Calu3 (cell line): ENCODE data around the gene TSPAN5. TPM values are rescaled to one million over a fixed set of nuclear protein-coding genes. Genes with fewer than 3 reads are reported as not detected.

Experiments used
- BruUV-seq: library from RNA; stranded (reverse); fragments of 400-500 nt; replicated peaks from 2 replicates; lab custom pipeline; 2021; lab: Mats Ljungman, UMichigan
- CTCF ChIA-PET: fragments of 300-600 bp; sonication (Branson Sonifier 250); formaldehyde crosslinking; loops from one replicate; lab custom pipeline; 2022; ENCODE audit warnings: antibody characterized with exemption; lab: Charles Lee
- DNase-seq: peaks from one replicate; pipeline ENCODE4 v3.0.0; 2022
- H3K27ac Mint-ChIP-seq: one replicate; pipeline ENCODE4 v1.8.0; 2022; ENCODE audit warnings: mixed read lengths; ENCODE audit not compliant: unreplicated experiment
- H3K27me3 Mint-ChIP-seq: one replicate; pipeline ENCODE4 v1.8.0; 2022; ENCODE audit warnings: mixed read lengths; ENCODE audit not compliant: unreplicated experiment
- H3K36me3 Mint-ChIP-seq: one replicate; pipeline ENCODE4 v1.8.0; 2022; ENCODE audit warnings: mild to moderate bottlenecking, moderate library complexity, mixed read lengths; ENCODE audit not compliant: insufficient read depth, unreplicated experiment
- H3K4me1 Mint-ChIP-seq: one replicate; pipeline ENCODE4 v1.8.0; 2022; ENCODE audit warnings: mild to moderate bottlenecking, low read depth, mixed read lengths; ENCODE audit not compliant: unreplicated experiment
- H3K4me3 Mint-ChIP-seq: one replicate; pipeline ENCODE4 v1.8.0; 2022; ENCODE audit warnings: mild to moderate bottlenecking, low read depth, moderate library complexity, mixed read lengths; ENCODE audit not compliant: unreplicated experiment
- H3K9me3 Mint-ChIP-seq: one replicate; pipeline ENCODE4 v1.8.0; 2022; ENCODE audit warnings: low read depth, mixed read lengths; ENCODE audit not compliant: unreplicated experiment
- intact Hi-C: fragments of 100-400 bp; cut with micrococcal nuclease; formaldehyde crosslinking; loops from one replicate; pipeline ENCODE4 v1.10.0; 2022; ENCODE audit not compliant: unreplicated experiment
- total RNA-seq: library from RNA; stranded (reverse); gene quantifications from 2 replicates; pipeline ENCODE4 v1.2.3, GENCODE V29; 2022
- TF ChIP-seq, protein P1 (sequence below): fragments of 200-600 bp; IDR thresholded peaks from one replicate; pipeline ENCODE4 v1.8.0; 2022; ENCODE audit warnings: antibody characterized with exemption; ENCODE audit not compliant: unreplicated experiment

Gene TSPAN5
- total RNA-seq, 1 experiment from 2014 or later: 4.8 TPM

- Mint-ChIP-seq H3K36me3 (no peaks in the 10 kb centered on the region), H3K27me3 (no peaks in the 10 kb centered on the region), H3K4me1 (no peaks in the 10 kb centered on the region), H3K27ac (no peak overlapping the region), H3K4me3 (no peak overlapping the region), H3K9me3 (no peaks in the 10 kb centered on the region)
- intact Hi-C loops: no loop called here
- CTCF ChIA-PET: no interaction called here
- no TSS peak for BruUV-seq
- no peak for DNase-seq
- TF ChIP-seq, protein P1, sequence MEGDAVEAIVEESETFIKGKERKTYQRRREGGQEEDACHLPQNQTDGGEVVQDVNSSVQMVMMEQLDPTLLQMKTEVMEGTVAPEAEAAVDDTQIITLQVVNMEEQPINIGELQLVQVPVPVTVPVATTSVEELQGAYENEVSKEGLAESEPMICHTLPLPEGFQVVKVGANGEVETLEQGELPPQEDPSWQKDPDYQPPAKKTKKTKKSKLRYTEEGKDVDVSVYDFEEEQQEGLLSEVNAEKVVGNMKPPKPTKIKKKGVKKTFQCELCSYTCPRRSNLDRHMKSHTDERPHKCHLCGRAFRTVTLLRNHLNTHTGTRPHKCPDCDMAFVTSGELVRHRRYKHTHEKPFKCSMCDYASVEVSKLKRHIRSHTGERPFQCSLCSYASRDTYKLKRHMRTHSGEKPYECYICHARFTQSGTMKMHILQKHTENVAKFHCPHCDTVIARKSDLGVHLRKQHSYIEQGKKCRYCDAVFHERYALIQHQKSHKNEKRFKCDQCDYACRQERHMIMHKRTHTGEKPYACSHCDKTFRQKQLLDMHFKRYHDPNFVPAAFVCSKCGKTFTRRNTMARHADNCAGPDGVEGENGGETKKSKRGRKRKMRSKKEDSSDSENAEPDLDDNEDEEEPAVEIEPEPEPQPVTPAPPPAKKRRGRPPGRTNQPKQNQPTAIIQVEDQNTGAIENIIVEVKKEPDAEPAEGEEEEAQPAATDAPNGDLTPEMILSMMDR: no peak
Observed at GRCh38 chr4:98433691-98434090, 224.7 kb downstream of the TSPAN5 start.

DNA sequence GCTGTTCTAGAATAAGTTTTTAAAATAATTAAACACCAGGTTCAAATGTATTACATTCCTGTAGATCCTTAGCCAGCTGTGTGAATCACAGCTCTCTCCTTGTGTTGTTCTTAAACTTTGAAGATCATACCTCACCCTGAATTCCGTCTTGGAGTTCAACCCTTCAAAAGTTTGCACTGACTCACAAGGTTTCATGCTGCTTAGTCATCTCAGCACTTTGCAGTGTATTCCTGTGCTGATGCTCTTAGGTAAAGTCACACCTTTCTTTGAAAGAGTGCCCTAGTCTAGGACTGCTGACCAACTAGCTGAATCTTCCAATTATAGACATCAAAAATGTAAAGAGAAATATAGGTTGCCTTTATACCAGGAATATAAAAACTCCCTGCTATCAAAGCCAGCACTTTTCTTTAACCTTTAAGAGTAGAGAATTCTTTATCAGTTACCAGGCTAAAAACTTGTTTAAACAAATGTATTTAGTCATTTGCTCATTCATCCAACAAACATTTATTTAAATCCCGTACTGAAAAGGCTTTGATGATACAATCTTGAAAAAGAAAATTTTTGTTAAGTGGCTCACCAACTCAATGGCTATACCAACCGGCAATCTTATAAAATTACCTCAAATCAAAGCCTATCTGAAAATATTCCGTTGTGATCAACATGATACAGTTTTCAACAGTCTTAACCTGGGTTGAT, 227.6 kb downstream of the TSPAN5 start:
- BruUV-seq: no TSS peak
- Mint-ChIP-seq H3K36me3 (no peaks in the 10 kb centered on the region), H3K4me1 (no peaks in the 10 kb centered on the region), H3K4me3 (no peak overlapping the region), H3K9me3 (peaks cover 4% of the 10 kb centered on the region), H3K27ac (peak overlapping the region; percentile 44), H3K27me3 (no peaks in the 10 kb centered on the region)
- CTCF ChIA-PET: no interaction called here
- TF ChIP-seq, protein P1: no peak
- intact Hi-C loops: no loop called here
- no peak for DNase-seq

DNA sequence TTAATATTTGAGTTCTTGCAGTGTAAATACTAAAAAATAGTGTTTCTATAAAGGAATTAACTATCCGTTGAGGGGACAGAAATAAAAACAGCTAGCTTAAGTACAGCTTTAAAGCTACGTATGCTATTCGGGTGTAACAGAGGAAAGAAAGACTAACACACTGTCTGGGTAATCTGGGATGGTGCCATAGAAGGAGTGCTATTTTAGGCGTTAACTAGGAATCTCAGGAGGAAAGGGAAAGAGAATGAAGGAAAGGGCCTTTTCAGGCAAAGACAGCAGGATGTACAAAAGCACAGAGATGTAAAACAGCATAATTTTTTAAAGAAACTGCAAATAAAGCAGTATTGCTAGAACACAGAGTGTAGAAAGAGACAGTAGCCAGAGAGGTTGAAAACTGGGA, 235.4 kb downstream of the TSPAN5 start:
- H3K9me3 Mint-ChIP-seq: peaks cover 7% of the 10 kb centered on the region
- TF ChIP-seq, protein P1: no peak
- no peak overlapping the region for H3K4me3 Mint-ChIP-seq
- H3K27ac Mint-ChIP-seq: no peak overlapping the region
- DNase-seq: no peak
- H3K36me3 Mint-ChIP-seq: peaks cover 6% of the 10 kb centered on the region
- CTCF ChIA-PET: no interaction called here
- H3K4me1 Mint-ChIP-seq: no peaks in the 10 kb centered on the region
- BruUV-seq: no TSS peak
- no peaks in the 10 kb centered on the region for H3K27me3 Mint-ChIP-seq
- intact Hi-C loops: no loop called here

GRCh38 chr4:98421111-98421510, 237.3 kb downstream of the TSPAN5 start:
- H3K9me3 Mint-ChIP-seq: peaks cover 4% of the 10 kb centered on the region
- no TSS peak for BruUV-seq
- H3K36me3 Mint-ChIP-seq: peaks cover 6% of the 10 kb centered on the region
- CTCF ChIA-PET: no interaction called here
- no peaks in the 10 kb centered on the region for H3K4me1 Mint-ChIP-seq
- no peak overlapping the region for H3K27ac Mint-ChIP-seq
- DNase-seq: no peak
- H3K4me3 Mint-ChIP-seq: no peak overlapping the region
- intact Hi-C loops: no loop called here
- no peaks in the 10 kb centered on the region for H3K27me3 Mint-ChIP-seq
- TF ChIP-seq, protein P1: no peak
